HG02870 (cell line): ENCODE measurements around the gene TESK1.

ENCODE experiments used
- ATAC-seq: cut with Tn5 transposase; IDR thresholded peaks from one replicate; pipeline ENCODE4 v1.9.1; 2021; ENCODE audit warnings: mild to moderate bottlenecking, moderate library complexity; ENCODE audit not compliant: unreplicated experiment

Gene TESK1, protein sequence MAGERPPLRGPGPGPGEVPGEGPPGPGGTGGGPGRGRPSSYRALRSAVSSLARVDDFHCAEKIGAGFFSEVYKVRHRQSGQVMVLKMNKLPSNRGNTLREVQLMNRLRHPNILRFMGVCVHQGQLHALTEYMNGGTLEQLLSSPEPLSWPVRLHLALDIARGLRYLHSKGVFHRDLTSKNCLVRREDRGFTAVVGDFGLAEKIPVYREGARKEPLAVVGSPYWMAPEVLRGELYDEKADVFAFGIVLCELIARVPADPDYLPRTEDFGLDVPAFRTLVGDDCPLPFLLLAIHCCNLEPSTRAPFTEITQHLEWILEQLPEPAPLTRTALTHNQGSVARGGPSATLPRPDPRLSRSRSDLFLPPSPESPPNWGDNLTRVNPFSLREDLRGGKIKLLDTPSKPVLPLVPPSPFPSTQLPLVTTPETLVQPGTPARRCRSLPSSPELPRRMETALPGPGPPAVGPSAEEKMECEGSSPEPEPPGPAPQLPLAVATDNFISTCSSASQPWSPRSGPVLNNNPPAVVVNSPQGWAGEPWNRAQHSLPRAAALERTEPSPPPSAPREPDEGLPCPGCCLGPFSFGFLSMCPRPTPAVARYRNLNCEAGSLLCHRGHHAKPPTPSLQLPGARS

GRCh38 chr9:35604578-35605350, at the start of gene TESK1:
Gene TESK1, plus strand, starts transcription at chr9:35605262. Its CDS starts 358 bp downstream, at chr9:35605620.
- peak; percentile 38 for ATAC-seq

DNA sequence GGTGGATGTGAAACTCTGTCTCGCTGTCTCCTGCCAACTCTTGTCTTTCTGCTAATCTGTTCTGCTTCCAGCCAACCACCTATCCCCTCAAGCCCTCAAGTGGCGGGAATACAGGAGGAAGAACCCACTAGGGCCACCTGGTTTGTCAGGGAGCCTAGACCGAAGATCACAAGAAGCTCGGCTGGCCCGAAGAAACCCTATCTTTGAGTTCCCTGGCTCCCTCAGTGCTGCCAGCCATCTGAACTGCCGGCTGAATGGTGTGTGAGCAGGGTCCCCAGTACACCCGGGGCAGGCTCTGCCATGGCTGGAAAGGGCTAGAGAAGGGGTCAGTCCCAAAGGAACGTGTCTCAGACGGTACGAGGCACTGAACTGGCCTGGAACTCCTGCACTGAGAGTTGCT, 49.2 kb upstream of the TESK1 start:
- ATAC-seq: no peak

GRCh38 chr9:35556776-35557175, 48.3 kb upstream of the TESK1 start:
- no peak for ATAC-seq

DNA sequence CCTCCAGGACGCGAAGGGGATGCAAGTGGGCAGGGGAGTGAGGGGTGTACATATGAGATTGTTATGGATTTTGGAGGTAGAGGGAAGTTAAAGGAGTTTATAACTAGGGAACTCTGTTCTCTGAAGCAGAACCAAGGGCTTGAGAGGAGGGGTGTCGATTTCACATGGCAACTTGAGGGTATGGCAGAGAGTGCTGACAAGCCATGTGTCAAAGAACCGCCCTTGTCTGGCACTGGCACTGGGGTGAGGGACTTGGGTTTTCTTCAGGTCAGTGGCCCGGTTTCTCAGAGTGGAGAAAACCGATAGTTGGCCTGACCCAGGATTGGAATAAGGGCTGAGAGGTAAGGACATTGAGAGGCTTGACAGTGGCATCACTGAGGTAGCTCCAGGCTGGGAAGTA, 47.7 kb upstream of the TESK1 start:
- no peak for ATAC-seq

- ATAC-seq: no peak
Measured at GRCh38 chr9:35558185-35558584, 46.9 kb upstream of the TESK1 start.

- ATAC-seq: no peak
Measured at GRCh38 chr9:35559792-35560530, 45.1 kb upstream of the TESK1 start.

DNA sequence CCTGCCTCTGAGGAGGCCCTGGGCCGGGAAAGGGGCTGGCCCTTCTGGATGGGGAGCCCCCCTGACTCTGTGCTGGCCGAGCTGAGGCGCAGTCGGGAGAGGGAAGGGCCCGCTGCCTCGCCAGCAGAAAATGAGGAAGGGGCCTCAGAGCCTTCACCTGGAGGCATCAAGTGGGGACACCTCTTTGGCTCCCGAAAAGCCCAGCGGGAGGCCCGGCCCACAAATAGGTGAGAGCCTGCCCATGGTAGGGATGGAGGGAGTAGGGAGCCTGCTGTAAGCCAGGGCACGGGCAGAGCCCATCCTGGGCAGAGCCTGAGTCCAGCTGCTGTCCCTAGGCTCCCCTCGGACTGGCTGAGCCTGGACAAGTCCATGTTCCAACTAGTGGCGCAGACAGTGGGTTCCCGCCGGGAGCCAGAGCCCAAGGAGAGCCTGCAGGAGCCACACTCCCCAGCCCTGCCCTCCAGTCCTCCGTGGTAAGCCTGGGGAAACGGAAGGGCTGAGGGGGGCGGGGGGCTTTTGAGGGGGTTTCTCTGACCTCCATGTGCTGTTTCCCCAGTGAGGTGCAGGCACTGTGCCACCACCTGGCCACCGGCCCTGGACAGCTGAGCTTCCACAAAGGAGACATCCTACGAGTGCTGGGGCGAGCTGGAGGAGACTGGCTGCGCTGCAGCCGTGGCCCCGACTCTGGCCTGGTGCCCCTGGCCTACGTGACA, 44.3 kb upstream of the TESK1 start:
- no peak for ATAC-seq

GRCh38 chr9:35561468-35562261, 43.4 kb upstream of the TESK1 start:
- ATAC-seq: no peak

DNA sequence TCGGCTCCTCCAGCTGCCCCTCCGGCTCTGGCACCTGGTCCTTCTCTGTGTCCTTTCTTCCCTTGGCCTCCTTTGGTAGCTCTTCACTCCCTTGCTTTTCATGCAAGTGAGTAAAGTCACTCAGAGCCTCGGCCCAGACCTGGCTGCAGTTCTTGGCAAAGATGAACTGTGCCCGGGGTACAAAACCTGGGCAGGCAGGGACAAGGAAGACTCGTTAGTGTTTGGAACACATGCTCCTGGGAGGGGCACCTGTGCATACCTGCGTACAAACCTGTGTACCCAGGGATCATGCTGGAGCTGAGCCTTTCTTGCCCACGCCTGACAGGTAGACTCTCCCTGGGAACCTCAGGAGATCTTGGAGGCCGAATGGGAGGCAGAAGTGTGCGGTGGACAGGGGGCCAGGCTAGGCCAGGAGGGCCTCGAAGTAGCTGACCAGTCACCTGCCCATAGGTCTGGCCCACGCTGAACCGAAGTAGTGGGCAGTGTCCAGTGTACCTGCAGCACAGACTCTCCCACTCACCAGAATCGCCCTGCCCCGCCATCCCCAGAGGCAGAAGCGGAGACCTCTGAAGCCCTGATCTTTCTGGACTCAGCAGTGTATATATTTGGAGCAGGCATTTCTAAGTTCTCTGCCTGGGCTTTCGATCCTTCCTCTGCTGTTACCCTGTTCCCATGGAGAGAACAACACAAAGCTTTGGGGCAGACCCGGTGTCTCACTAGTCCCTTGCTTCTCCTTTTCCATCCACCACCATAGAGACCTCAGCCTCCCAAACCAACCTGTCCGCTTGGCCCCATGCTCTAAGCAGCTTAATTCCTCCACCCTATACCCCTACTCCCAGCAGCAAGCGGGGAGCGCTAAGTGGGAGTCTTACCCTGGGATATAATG, 41.9 kb upstream of the TESK1 start:
- no peak for ATAC-seq

DNA sequence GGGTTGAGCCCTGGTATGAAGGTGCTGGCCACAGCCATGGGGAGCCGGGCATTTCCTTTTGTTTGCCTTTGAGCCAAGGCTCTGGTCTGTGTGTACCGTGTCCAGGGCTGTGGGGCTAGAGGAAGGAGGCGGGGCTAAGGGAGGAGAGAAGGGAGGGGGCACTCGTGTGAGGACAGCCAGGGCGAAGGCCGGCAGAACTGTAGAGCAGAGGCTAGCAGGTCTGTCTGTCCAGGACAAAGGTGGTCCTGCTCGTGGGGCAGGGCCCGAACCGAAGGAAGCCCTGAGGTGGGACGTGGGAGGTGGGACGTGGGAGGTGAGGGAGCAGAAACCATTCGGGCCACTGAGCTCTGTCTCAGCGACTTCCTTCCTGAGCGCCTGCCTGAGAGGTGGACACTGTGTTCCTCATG, 41.3 kb upstream of the TESK1 start:
- ATAC-seq: no peak

GRCh38 chr9:35564658-35565061, 40.4 kb upstream of the TESK1 start:
- ATAC-seq: no peak

GRCh38 chr9:35566417-35566816, 38.6 kb upstream of the TESK1 start:
- no peak for ATAC-seq

GRCh38 chr9:35568196-35568595, 36.9 kb upstream of the TESK1 start:
- no peak for ATAC-seq

GRCh38 chr9:35569206-35569605, 35.9 kb upstream of the TESK1 start:
- peak; percentile 68 for ATAC-seq

GRCh38 chr9:35570709-35571504, 34.2 kb upstream of the TESK1 start:
- ATAC-seq: no peak

- ATAC-seq: no peak
Measured at GRCh38 chr9:35574578-35575122, 30.4 kb upstream of the TESK1 start.

- no peak for ATAC-seq
Measured at GRCh38 chr9:35575478-35575877, 29.6 kb upstream of the TESK1 start.

- ATAC-seq: no peak
Measured at GRCh38 chr9:35577486-35577885, 27.6 kb upstream of the TESK1 start.
